ENCODE measurements around the gene GSG1L.

GRCh38 chr16:27816561-27816960, 247.0 kb downstream of the GSG1L start:
- TF ChIP-seq CTCF (conservative IDR thresholded peaks at IDR 0.05): no peak
- no peak for TF ChIP-seq ZFX (IDR thresholded peaks at IDR 0.05)

Measured in C4-2B (cell line).